A549 (cell line): Measurements from ENCODE around the gene OPRL1. TPM values are rescaled to one million over a fixed set of nuclear protein-coding genes. Genes with fewer than 3 reads are reported as not detected.

ENCODE experiments used
- ATAC-seq, 2 experiments: fragments of 200-7000 bp in 1 of 2; fragments of >200 bp in 1 of 2; cut with Nextera tagmentation in 1 of 2; cut with Tn5 transposase in 1 of 2; 3 replicates each; pipeline versions ENCODE4 v1.8.0 to v1.9.1; 2018 to 2020; ENCODE audit warnings: mild to moderate bottlenecking in 1 of 2, moderate library complexity in 1 of 2
- CTCF ChIA-PET: fragments of 300-600 bp; sonication (Branson Sonifier 250); formaldehyde crosslinking; extraction: SDS; loops from one replicate; lab custom pipeline; 2021; ENCODE audit warnings: antibody characterized with exemption, inconsistent platforms; lab: Yijun Ruan, JAX
- POLR2A ChIA-PET: fragments of 350-600 bp; formaldehyde crosslinking; extraction: SDS; loops from one replicate; lab custom pipeline; 2021; ENCODE audit warnings: antibody characterized with exemption, inconsistent platforms; lab: Yijun Ruan, JAX
- DNase-seq, 2 experiments: peaks; one replicate each; pipeline versions ENCODE4 v3.0.0 to v3.0.0-alpha.2; 2011 to 2016; ENCODE audit warnings: low read depth in 1 of 2, low spot score in 1 of 2
- FAIRE-seq: peaks from 2 replicates; lab custom pipeline; 2011; peaks lifted over from hg19 to GRCh38; lab: Jason Lieb, UNC
- H3K27ac ChIP-seq, 2 experiments: fragments of >200 bp; sonication (Bioruptor Twin); formaldehyde crosslinking; 3 replicates each; pipeline ENCODE4 v1.5.1; 2016 to 2017
- H3K4me1 ChIP-seq: fragments of >200 bp; sonication (Bioruptor Twin); formaldehyde crosslinking; 3 replicates; pipeline ENCODE4 v1.6.1; 2016
- H3K4me2 ChIP-seq: fragments of >200 bp; sonication (Bioruptor Twin); formaldehyde crosslinking; 3 replicates; pipeline ENCODE4 v1.6.1; 2016
- H3K4me3 ChIP-seq: fragments of >200 bp; sonication (Bioruptor Twin); formaldehyde crosslinking; 3 replicates; pipeline ENCODE4 v1.5.1; 2016
- H3K9me3 ChIP-seq: fragments of >200 bp; sonication (Bioruptor Twin); formaldehyde crosslinking; 3 replicates; pipeline ENCODE4 v1.6.1; 2016
- BHLHE40 ChIP-seq: IDR thresholded peaks from 2 replicates; pipeline ENCODE4 v1.6.1; 2012; ENCODE audit warnings: low read depth, low read length, inconsistent platforms
- EHMT2 ChIP-seq: fragments of 200-600 bp; sonication (generic); IDR thresholded peaks from 2 replicates; pipeline ENCODE4 v1.6.1; 2016; ENCODE audit warnings: antibody characterized with exemption, low read depth, mild to moderate bottlenecking, moderate library complexity
- FOSL2 ChIP-seq, 2 experiments: fragments of 450-650 bp in 1 of 2; fragments of >200 bp in 1 of 2; sonication (Bioruptor Twin) in 1 of 2; formaldehyde crosslinking; IDR thresholded peaks; 2 replicates each; pipeline versions ENCODE4 v1.5.0 to v1.6.1; 2016 to 2020; ENCODE audit warnings: mild to moderate bottlenecking in 1 of 2, moderate library complexity in 1 of 2
- HDAC2 ChIP-seq: fragments of 200-600 bp; sonication (generic); IDR thresholded peaks from 2 replicates; pipeline ENCODE4 v1.6.1; 2016
- MAFK ChIP-seq: fragments of 450-650 bp; IDR thresholded peaks from 2 replicates; pipeline ENCODE4 v1.6.1; 2014; ENCODE audit not compliant: partially characterized antibody
- NPAS2 ChIP-seq: fragments of 250-450 bp; sonication (Bioruptor Pico); IDR thresholded peaks from 2 replicates; pipeline ENCODE4 v1.8.0; 2022; ENCODE audit warnings: mild to moderate bottlenecking, moderate library complexity, borderline replicate concordance
- POLR2A ChIP-seq: IDR thresholded peaks from 2 replicates; pipeline ENCODE4 v1.6.1; 2012; ENCODE audit warnings: mild to moderate bottlenecking, low read length
- WGBS: methylation state at CpG from one replicate; pipeline ENCODE4 v1.1.6; 2017; ENCODE audit errors: missing lambda C conversion rate; 5-methylcytosine and 5-hydroxymethylcytosine counted together
- polyA plus RNA-seq, 4 experiments: library from polyadenylated mRNA; depleted of rRNA in 3 of 4; stranded (reverse); fragments of >200 nt; fragmentation: RNase III in 1 of 4; extraction: RNeasy Plus Mini Kit Qiagen cat#74134 plus additional on column Dnase treatment in 1 of 4; gene quantifications; 2 replicates in 3 of 4; 3 replicates in 1 of 4; pipeline ENCODE4 v1.2.3, GENCODE V29; 2011 to 2017
- TF ChIP-seq, protein P1 (sequence below): fragments of >200 bp; sonication (Bioruptor Twin); formaldehyde crosslinking; IDR thresholded peaks from 3 replicates; pipeline ENCODE4 v1.6.1; 2016
- TF ChIP-seq, protein P2 (sequence below): IDR thresholded peaks from 2 replicates; pipeline ENCODE4 v1.6.1; 2012
- TF ChIP-seq, protein P3 (sequence below): IDR thresholded peaks from 2 replicates; pipeline ENCODE4 v1.6.1; 2012

Gene OPRL1
- polyA plus RNA-seq, 2 of the 4 experiments (the other 2 are of a cell fraction): 0.54 to 1.2 TPM

DNA sequence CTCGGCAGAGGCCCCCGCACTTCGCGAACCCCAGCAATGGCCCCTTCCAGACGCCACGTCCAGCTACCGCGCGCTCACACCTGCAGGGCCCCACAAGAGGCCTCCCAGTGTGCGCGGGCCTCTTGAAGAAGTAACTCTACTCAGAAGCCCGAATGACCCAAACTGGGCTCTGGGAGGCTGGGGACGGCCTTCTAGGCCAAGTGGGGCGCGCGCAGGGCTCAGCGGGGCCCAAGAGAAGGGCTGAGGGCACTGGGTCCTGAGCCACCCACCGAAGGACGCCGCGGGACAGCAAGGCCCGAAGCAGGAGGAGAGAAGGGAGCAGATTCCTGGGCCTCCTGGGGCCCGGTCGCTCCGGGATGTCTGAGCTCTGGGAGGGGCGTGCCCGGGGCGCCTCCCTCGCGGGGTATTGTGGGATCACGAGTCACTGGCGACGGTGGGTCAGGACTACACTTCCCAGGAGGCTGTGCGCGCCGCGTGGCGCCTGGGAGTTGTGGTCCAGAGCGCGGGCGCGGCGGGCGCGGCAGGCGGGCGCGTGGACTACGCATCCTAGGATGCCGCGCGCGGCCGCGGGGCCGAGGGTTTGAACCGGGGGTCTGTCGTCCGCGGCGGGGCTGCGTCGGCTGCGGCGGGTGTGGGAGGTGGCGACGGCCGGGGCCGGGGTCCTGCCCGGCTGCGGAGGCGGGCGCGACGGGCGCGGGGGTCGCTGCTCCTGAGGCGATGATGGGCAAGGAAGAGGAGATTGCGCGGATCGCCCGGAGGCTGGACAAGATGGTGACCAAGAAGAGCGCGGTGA, 17.1 kb upstream of the OPRL1 start, which contains the start of gene TCEA2 (continued):
- TF ChIP-seq, protein P1, sequence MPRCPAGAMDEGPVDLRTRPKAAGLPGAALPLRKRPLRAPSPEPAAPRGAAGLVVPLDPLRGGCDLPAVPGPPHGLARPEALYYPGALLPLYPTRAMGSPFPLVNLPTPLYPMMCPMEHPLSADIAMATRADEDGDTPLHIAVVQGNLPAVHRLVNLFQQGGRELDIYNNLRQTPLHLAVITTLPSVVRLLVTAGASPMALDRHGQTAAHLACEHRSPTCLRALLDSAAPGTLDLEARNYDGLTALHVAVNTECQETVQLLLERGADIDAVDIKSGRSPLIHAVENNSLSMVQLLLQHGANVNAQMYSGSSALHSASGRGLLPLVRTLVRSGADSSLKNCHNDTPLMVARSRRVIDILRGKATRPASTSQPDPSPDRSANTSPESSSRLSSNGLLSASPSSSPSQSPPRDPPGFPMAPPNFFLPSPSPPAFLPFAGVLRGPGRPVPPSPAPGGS: peak; percentile 78
- TF ChIP-seq, protein P2, sequence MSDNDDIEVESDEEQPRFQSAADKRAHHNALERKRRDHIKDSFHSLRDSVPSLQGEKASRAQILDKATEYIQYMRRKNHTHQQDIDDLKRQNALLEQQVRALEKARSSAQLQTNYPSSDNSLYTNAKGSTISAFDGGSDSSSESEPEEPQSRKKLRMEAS: peak; percentile 85
- TF ChIP-seq BHLHE40 (no peak), HDAC2 (no peak), FOSL2 (IDR thresholded peaks at IDR 0.05) (no peak), FOSL2 (CRISPR knock-in tag; IDR thresholded peaks at IDR 0.05) (no peak), NPAS2 (CRISPR knock-in tag) (no peak)
- TF ChIP-seq, protein P3, sequence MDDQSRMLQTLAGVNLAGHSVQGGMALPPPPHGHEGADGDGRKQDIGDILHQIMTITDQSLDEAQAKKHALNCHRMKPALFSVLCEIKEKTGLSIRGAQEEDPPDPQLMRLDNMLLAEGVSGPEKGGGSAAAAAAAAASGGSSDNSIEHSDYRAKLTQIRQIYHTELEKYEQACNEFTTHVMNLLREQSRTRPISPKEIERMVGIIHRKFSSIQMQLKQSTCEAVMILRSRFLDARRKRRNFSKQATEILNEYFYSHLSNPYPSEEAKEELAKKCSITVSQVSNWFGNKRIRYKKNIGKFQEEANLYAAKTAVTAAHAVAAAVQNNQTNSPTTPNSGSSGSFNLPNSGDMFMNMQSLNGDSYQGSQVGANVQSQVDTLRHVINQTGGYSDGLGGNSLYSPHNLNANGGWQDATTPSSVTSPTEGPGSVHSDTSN: no peak

DNA sequence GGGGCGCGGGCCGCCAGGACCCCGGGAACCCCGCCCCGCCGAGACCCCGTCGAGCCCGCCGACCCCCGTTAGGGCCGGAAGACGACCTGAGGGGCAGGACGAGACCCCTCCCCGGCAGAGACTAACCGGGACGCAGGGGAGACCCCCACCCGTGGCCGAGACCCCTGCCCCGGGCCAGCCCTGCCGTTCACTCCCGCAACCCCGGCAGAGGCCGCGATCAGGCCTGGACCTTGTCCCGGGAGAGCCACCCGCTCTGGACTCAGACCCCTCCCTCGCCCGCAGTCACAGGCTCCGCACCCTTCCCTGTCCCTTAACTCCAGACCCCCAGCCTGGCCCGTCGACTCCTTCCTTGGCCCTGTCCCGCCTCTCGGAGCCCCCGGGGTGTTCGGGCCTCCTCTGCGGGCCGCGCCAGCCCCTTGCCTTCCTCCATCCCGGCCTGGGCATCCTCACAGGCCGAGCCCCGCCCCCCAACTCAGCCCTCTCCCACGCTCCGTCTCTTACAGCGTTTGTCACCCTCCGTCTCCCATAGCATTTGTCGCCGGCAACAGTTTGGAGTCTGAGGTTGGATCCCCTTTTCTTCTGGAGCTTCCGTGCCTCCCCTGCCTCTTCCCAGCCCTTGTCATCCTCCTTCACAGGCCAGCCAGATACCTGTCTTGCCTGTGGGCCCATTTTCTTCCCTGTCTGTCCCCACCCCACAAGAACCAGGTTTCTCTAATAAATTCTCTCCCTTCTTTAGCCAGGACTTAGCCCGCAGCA, 16.3 kb upstream of the OPRL1 start:
- Histone ChIP-seq H3K4me2 (peak overlapping the region; percentile 99), H3K9me3 (no peaks in the 10 kb centered on the region), H3K27ac (peak overlapping the region; percentile 96 to 98), H3K4me1 (peaks cover 41% of the 10 kb centered on the region)
- 4% methylated on average over 29 of the region's 51 CpGs for WGBS
- DNase-seq (no peak), FAIRE-seq (no peak)
- ChIA-PET CTCF (interaction anchor here (1.2 to 7.2 kb wide), 7 partner anchors 11 to 526 kb away, joined by 3 to 143 read pairs (median 7); partner anchors contain the start of gene C20orf204), POLR2A (interaction anchor here (0.6 to 1.9 kb wide), 12 partner anchors 8 to 543 kb away, joined by 3 to 29 read pairs (median 4); partner anchors contain the start of genes OPRL1, PPDPF, PRPF6 and RGS19)
- TF ChIP-seq EHMT2: no peak
- TF ChIP-seq, all 56 proteins: peak for 0
- ATAC-seq: peak in 1 of 2 experiments; percentile 27; a peak in 3 of 6 replicates
- H3K4me3 ChIP-seq: peak overlapping the region; percentile 97

DNA sequence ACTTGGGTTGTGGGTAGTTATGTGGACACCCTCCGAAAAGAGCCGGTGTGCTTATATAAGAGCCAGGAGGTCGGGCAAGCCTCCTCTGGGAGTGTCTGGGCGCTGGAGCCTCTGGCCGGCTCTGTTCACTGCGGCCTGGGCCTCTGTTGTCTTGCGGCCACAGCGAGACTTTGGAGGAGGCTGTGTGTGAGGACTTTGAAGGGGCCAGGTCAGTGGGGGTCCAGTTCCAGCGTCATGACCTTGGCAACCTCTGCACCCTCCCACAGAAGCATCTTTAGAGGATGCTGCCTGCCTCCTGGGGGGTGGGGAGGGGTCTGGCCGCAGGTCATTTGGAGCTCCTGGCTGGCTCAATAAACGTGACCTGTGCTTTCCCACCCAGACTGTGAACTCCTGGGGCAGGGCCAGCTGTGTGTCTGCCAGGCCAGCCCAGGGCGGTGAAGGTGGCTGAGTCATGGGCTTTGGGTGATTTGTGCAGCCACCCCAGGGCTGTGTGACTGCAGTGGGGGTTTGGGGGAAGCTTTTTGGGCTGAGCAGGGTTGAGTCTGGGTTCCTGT, 15.7 kb upstream of the OPRL1 start:
- DNase-seq (peak; percentile 49 to 74), FAIRE-seq (no peak), ATAC-seq (peak; percentile 28 to 50; a peak in 3 of 6 replicates)
- peaks cover 41% of the 10 kb centered on the region for H3K4me1 ChIP-seq
- peak overlapping the region; percentile 97 for H3K4me3 ChIP-seq
- POLR2A ChIA-PET: interaction anchor here (0.6 to 1.0 kb wide), 3 partner anchors 20 to 84 kb away, joined by 3 to 5 read pairs (median 3); partner anchors contain the start of gene PRPF6
- no peaks in the 10 kb centered on the region for H3K9me3 ChIP-seq
- CTCF ChIA-PET: interaction anchor here (0.8 to 2.2 kb wide), 6 partner anchors 10 to 84 kb away, joined by 3 to 7 read pairs (median 4); no protein-coding TSS in a partner anchor
- H3K27ac ChIP-seq: peak overlapping the region; percentile 96 to 98
- WGBS: 19% methylated on average over 11 of the region's 12 CpGs
- 0 out of 2 replicates have a peak, but pooled peaks have one; percentile 9 for TF ChIP-seq POLR2A
- 0 out of 2 replicates have a peak, but pooled peaks have one; percentile 11 for TF ChIP-seq BHLHE40
- TF ChIP-seq FOSL2 (IDR thresholded peaks at IDR 0.05): no peak
- TF ChIP-seq FOSL2 (CRISPR knock-in tag; IDR thresholded peaks at IDR 0.05): peak; percentile 55; the same call in 1 of the 2 replicates
- TF ChIP-seq, protein P3: no peak
- peak; percentile 20 for TF ChIP-seq MAFK
- H3K4me2 ChIP-seq: peak overlapping the region; percentile 99
